ENCODE data around the gene KIAA1217. TPM values are rescaled to one million over a fixed set of nuclear protein-coding genes. Genes with fewer than 3 reads are reported as not detected.
A peak's percentile ranks its signal among the peaks of the same experiment; 100 is the strongest.

The KIAA1217 gene
- total RNA-seq, 1 donor from 2014 or later, result 16.2 TPM

DNA sequence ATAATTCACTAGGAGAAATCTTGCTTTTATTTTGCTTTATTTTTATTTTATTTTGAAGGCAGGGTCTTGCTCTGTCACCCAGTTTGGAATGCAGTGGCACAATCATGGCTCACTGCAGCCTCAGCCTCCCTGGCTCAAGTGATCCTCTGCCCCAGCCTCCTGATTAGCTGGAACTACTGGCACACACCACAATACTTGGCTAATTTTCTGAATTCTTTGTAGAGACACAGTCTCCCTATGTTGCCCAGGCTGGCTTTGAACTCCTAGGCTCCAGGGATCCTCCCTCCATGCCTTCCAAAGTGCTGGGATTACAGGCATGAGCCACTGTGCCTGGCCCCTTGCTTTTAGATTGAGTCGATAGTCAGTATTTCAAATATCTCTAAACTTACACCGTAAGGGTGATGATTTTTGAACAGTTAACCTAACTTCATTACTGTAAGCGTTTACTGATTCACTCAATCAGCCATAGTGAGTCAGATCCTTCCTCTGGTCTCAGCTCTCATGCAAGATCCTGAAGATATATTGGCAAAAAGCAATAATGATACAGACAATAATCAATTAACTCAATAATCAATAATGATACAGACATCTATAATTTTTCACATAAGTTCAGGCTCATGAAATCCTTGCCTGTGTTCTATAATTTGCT is 239.5 kb downstream of the KIAA1217 start:
- H3K9me3 ChIP-seq (ENCODE audit: control insufficient read depth in 3 of 3, low read length in 3 of 3), result no peaks in the 10 kb centered on the region
- H3K4me3 ChIP-seq (ENCODE audit: low read length in 3 of 3), result peak overlapping the region in 2 of 3 donors; percentile 23 to 66
- H3K36me3 ChIP-seq (ENCODE audit: control insufficient read depth in 3 of 3, insufficient read depth in 3 of 3, low read length in 3 of 3), result peaks cover 0 to 4% (median 0%) of the 10 kb centered on the region in 3 donors
- H3K4me1 ChIP-seq (ENCODE audit: control insufficient read depth in 3 of 3, insufficient read depth in 3 of 3, low read length in 3 of 3), result peaks cover 31 to 41% (median 33%) of the 10 kb centered on the region in 3 donors
- peak overlapping the region; percentile 91 for H3K27ac ChIP-seq (ENCODE audit: low read depth, low read length)
- H3K9ac ChIP-seq (ENCODE audit: low read depth in 1 of 3, low read length in 3 of 3), result peak overlapping the region in 2 of 3 donors; percentile 18 to 81
- no peaks in the 10 kb centered on the region for H3K27me3 ChIP-seq (ENCODE audit: control insufficient read depth in 3 of 3, insufficient read depth in 3 of 3, low read length in 3 of 3)

DNA sequence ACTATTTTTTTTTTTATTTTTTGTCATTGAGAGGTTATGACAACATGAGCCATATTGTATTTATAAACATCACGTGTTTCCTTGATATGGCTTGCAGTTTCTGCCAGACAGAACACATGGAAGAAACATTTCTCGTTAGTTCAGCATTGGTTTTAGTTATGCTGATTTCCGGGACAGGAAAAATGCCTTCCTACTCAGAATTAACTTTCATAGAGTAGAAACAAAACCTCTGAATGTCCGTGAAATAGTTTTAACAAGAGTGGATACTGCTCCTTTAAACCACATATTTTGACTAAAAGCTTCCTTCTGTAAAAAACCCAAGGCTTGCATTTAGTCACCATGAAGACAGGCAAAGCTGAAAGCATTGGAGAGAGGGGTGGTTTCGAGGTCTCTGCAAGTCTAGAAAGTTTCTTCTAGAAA is 240.4 kb downstream of the KIAA1217 start:
- H3K27ac ChIP-seq (ENCODE audit: low read depth, low read length), result peak overlapping the region; percentile 91
- peaks cover 0 to 3% (median 0%) of the 10 kb centered on the region in 3 donors for H3K36me3 ChIP-seq (ENCODE audit: control insufficient read depth in 3 of 3, insufficient read depth in 3 of 3, low read length in 3 of 3)
- H3K9me3 ChIP-seq (ENCODE audit: control insufficient read depth in 3 of 3, low read length in 3 of 3), result no peaks in the 10 kb centered on the region
- H3K9ac ChIP-seq (ENCODE audit: low read depth in 1 of 3, low read length in 3 of 3), result peak overlapping the region; percentile 43 to 81 (median 78)
- peak overlapping the region; percentile 46 to 66 (median 60) for H3K4me3 ChIP-seq (ENCODE audit: low read length in 3 of 3)
- H3K27me3 ChIP-seq (ENCODE audit: control insufficient read depth in 3 of 3, insufficient read depth in 3 of 3, low read length in 3 of 3), result no peaks in the 10 kb centered on the region
- H3K4me1 ChIP-seq (ENCODE audit: control insufficient read depth in 3 of 3, insufficient read depth in 3 of 3, low read length in 3 of 3), result peaks cover 28 to 40% (median 32%) of the 10 kb centered on the region in 3 donors

DNA sequence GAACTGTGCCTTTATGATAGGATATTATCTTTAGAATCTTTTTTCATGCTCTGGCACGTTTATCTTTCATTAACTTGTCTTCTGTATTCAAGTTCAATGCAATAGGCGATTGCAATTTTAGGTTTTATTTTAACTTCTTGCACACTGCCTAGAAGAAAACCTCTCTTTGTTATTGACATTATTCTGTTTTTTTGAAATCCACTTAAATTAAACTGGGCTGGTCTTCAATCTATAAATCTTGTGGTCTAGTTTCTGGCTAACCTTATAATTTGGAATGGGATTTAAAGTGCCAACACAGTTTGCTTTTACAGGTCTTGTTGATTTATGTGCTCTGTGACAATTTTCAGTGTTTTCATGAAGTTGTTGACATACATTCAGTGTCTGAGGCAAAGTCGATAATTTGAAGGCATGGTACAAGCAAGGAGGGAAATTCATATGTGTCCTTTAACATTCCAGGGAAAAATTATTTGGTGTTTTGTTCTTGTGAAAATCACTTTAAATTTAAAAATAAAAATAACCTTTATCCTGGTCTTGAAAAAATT is 240.9 kb downstream of the KIAA1217 start:
- Histone ChIP-seq H3K4me3 (ENCODE audit: low read length in 3 of 3) (peak overlapping the region; percentile 46 to 66 (median 60)), H3K9ac (ENCODE audit: low read depth in 1 of 3, low read length in 3 of 3) (peak overlapping the region; percentile 43 to 81 (median 78)), H3K4me1 (ENCODE audit: control insufficient read depth in 3 of 3, insufficient read depth in 3 of 3, low read length in 3 of 3) (peaks cover 28 to 35% (median 33%) of the 10 kb centered on the region in 3 donors), H3K9me3 (ENCODE audit: control insufficient read depth in 3 of 3, low read length in 3 of 3) (no peaks in the 10 kb centered on the region), H3K27me3 (ENCODE audit: control insufficient read depth in 3 of 3, insufficient read depth in 3 of 3, low read length in 3 of 3) (no peaks in the 10 kb centered on the region), H3K27ac (ENCODE audit: low read depth, low read length) (peak overlapping the region; percentile 91), H3K36me3 (ENCODE audit: control insufficient read depth in 3 of 3, insufficient read depth in 3 of 3, low read length in 3 of 3) (peaks cover 0 to 2% (median 0%) of the 10 kb centered on the region in 3 donors)

DNA sequence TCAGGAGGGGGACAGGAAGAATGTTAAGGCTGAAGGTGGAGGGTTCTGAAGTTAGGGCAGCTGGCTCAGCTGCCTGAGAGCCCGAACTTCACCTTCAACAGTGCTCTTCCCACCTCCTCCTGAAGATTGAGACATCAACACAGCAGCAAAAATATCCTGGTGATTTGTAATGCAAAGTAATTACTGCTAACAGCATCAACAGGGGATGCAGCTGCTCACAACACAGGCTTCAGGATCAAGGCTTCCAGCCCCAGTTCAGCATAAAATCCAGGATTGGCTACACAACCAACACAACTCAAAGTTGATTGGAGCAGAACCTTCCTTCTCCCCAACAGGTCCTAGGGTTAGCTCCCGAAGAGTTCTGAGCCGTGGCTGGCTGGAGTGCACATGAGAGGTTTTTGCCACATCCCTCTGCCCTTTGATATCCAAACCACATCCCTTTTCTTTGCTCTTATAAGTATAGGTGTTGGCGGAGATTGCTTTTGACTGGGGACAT is 242.4 kb downstream of the KIAA1217 start:
- Histone ChIP-seq H3K27ac (ENCODE audit: low read depth, low read length) (peak overlapping the region; percentile 61), H3K27me3 (ENCODE audit: control insufficient read depth in 3 of 3, insufficient read depth in 3 of 3, low read length in 3 of 3) (no peaks in the 10 kb centered on the region), H3K36me3 (ENCODE audit: control insufficient read depth in 3 of 3, insufficient read depth in 3 of 3, low read length in 3 of 3) (no peaks in the 10 kb centered on the region), H3K9ac (ENCODE audit: low read depth in 1 of 3, low read length in 3 of 3) (peak overlapping the region in 2 of 3 donors; percentile 24 to 78), H3K9me3 (ENCODE audit: control insufficient read depth in 3 of 3, low read length in 3 of 3) (no peaks in the 10 kb centered on the region), H3K4me3 (ENCODE audit: low read length in 3 of 3) (peak overlapping the region; percentile 5 to 61 (median 42)), H3K4me1 (ENCODE audit: control insufficient read depth in 3 of 3, insufficient read depth in 3 of 3, low read length in 3 of 3) (peaks cover 32 to 38% (median 38%) of the 10 kb centered on the region in 3 donors)

DNA sequence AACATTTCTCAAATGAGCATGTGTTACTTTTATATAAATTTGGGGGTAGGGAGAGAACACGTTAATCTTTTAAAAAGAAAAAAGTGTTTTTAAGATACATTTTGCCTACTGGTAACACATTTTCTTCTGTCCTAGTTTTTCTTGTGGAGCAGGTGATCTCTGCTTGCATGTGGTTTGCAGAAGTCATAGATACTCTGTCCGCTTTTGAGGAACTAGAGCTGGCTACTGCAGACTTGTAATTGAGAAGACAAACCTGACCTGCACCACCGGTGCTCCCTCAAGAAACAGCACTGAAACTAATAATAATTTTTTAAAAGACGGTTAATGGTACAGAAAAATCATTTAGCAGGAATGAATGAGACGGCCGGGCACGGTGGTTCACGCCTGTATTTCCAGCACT is 243.1 kb downstream of the KIAA1217 start:
- Histone ChIP-seq H3K27ac (ENCODE audit: low read depth, low read length) (peak overlapping the region; percentile 61), H3K4me1 (ENCODE audit: control insufficient read depth in 3 of 3, insufficient read depth in 3 of 3, low read length in 3 of 3) (peaks cover 28 to 35% (median 32%) of the 10 kb centered on the region in 3 donors), H3K4me3 (ENCODE audit: low read length in 3 of 3) (peak overlapping the region in 1 of 3 donors; percentile 49), H3K9ac (ENCODE audit: low read depth in 1 of 3, low read length in 3 of 3) (no peak overlapping the region), H3K9me3 (ENCODE audit: control insufficient read depth in 3 of 3, low read length in 3 of 3) (no peaks in the 10 kb centered on the region), H3K27me3 (ENCODE audit: control insufficient read depth in 3 of 3, insufficient read depth in 3 of 3, low read length in 3 of 3) (no peaks in the 10 kb centered on the region), H3K36me3 (ENCODE audit: control insufficient read depth in 3 of 3, insufficient read depth in 3 of 3, low read length in 3 of 3) (no peaks in the 10 kb centered on the region)

DNA sequence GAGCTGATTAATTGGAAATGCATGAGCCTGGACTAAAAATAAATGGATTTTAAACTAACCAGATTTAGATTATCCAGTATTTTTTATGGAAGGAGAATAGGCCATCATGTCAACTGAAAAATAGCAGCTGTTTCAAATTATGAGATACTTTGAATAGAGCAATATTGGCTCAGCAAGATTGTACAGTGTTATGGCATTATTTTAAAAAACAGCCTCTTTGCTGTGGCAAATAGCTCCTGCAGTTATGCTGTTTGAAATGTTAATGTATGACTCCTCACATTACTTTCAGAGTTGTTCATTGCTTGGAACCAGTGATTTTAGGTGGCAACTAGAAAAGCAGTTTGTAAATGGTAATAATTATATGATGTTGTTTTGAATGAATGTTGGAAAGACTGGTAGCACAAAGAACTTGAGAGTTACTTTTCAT is 244.5 kb downstream of the KIAA1217 start:
- Histone ChIP-seq H3K27me3 (ENCODE audit: control insufficient read depth in 3 of 3, insufficient read depth in 3 of 3, low read length in 3 of 3) (no peaks in the 10 kb centered on the region), H3K4me3 (ENCODE audit: low read length in 3 of 3) (no peak overlapping the region), H3K9me3 (ENCODE audit: control insufficient read depth in 3 of 3, low read length in 3 of 3) (no peaks in the 10 kb centered on the region), H3K9ac (ENCODE audit: low read depth in 1 of 3, low read length in 3 of 3) (no peak overlapping the region), H3K4me1 (ENCODE audit: control insufficient read depth in 3 of 3, insufficient read depth in 3 of 3, low read length in 3 of 3) (peaks cover 37 to 42% (median 37%) of the 10 kb centered on the region in 3 donors), H3K36me3 (ENCODE audit: control insufficient read depth in 3 of 3, insufficient read depth in 3 of 3, low read length in 3 of 3) (no peaks in the 10 kb centered on the region), H3K27ac (ENCODE audit: low read depth, low read length) (peak overlapping the region; percentile 37)

DNA sequence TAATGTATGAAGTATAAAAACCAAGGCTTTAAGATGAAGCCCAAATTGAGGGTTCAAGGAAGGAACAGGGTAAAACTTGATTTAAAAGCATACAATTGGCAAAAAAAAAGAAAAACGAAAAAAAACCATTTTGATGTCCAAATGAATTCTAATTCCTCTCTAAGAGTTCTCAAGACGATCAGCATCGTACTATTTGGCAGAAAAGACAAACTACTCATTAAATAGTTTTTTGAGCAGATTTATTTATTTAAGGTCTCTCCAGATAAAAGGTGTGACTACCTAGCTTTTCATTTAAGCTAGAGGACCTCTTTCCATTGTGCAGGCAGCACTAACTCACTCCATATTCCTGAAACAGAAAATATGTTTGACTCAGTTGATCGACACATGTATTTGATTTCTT is 245.0 kb downstream of the KIAA1217 start:
- H3K36me3 ChIP-seq (ENCODE audit: control insufficient read depth in 3 of 3, insufficient read depth in 3 of 3, low read length in 3 of 3), result no peaks in the 10 kb centered on the region
- no peak overlapping the region for H3K9ac ChIP-seq (ENCODE audit: low read depth in 1 of 3, low read length in 3 of 3)
- no peaks in the 10 kb centered on the region for H3K9me3 ChIP-seq (ENCODE audit: control insufficient read depth in 3 of 3, low read length in 3 of 3)
- H3K27me3 ChIP-seq (ENCODE audit: control insufficient read depth in 3 of 3, insufficient read depth in 3 of 3, low read length in 3 of 3), result no peaks in the 10 kb centered on the region
- H3K27ac ChIP-seq (ENCODE audit: low read depth, low read length), result peak overlapping the region; percentile 3
- H3K4me3 ChIP-seq (ENCODE audit: low read length in 3 of 3), result no peak overlapping the region
- H3K4me1 ChIP-seq (ENCODE audit: control insufficient read depth in 3 of 3, insufficient read depth in 3 of 3, low read length in 3 of 3), result peaks cover 31 to 37% (median 35%) of the 10 kb centered on the region in 3 donors

DNA sequence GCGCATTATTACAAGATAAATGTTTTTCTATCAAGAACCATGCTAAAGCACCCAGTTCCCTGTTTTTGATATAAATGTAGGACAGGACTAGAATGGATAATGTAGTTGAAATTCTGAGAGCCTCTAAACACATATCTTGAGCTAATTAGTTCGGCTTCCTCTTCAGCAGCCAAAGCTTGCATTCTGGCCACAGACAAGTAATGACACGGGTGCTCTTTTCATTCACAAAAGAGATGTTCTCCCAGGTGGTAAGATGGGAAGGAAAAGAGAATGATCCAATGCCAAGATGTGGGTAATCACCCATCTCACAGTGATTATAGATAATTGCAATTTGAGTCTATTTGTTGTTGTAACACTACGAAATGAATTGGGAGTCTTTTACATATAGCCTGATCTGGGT is 246.5 kb downstream of the KIAA1217 start:
- Histone ChIP-seq H3K36me3 (ENCODE audit: control insufficient read depth in 3 of 3, insufficient read depth in 3 of 3, low read length in 3 of 3) (no peaks in the 10 kb centered on the region), H3K27me3 (ENCODE audit: control insufficient read depth in 3 of 3, insufficient read depth in 3 of 3, low read length in 3 of 3) (no peaks in the 10 kb centered on the region), H3K9me3 (ENCODE audit: control insufficient read depth in 3 of 3, low read length in 3 of 3) (no peaks in the 10 kb centered on the region), H3K4me1 (ENCODE audit: control insufficient read depth in 3 of 3, insufficient read depth in 3 of 3, low read length in 3 of 3) (peaks cover 27 to 37% (median 35%) of the 10 kb centered on the region in 3 donors), H3K27ac (ENCODE audit: low read depth, low read length) (peak overlapping the region; percentile 14), H3K4me3 (ENCODE audit: low read length in 3 of 3) (no peak overlapping the region), H3K9ac (ENCODE audit: low read depth in 1 of 3, low read length in 3 of 3) (no peak overlapping the region)

DNA sequence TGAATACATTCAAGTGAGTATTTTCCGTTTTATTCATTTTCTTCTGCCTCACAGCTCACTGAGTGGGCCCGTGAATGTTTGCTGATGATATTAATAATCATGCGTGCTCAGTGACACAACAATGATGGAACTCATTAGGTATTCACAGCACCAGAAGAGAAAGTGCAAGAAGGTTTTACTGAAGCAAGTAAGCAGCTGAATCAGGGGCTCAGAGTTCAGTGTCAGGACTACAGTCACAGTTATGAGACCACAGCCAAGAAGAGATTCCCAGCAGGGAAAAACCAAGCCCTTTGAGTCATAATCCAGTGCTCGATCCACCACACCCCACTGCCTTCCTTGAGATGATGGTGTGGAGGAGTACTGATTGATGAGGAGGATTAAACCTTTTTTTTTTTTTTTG is 247.4 kb downstream of the KIAA1217 start:
- Histone ChIP-seq H3K4me3 (ENCODE audit: low read length in 3 of 3) (no peak overlapping the region), H3K9ac (ENCODE audit: low read depth in 1 of 3, low read length in 3 of 3) (no peak overlapping the region), H3K4me1 (ENCODE audit: control insufficient read depth in 3 of 3, insufficient read depth in 3 of 3, low read length in 3 of 3) (peaks cover 23 to 32% (median 29%) of the 10 kb centered on the region in 3 donors), H3K27me3 (ENCODE audit: control insufficient read depth in 3 of 3, insufficient read depth in 3 of 3, low read length in 3 of 3) (no peaks in the 10 kb centered on the region), H3K9me3 (ENCODE audit: control insufficient read depth in 3 of 3, low read length in 3 of 3) (no peaks in the 10 kb centered on the region), H3K36me3 (ENCODE audit: control insufficient read depth in 3 of 3, insufficient read depth in 3 of 3, low read length in 3 of 3) (no peaks in the 10 kb centered on the region), H3K27ac (ENCODE audit: low read depth, low read length) (peak overlapping the region; percentile 14)

Measured in skeletal muscle tissue (tissue), 4 donors.